K562 (cell line): ENCODE measurements around the gene NHS. TPM values are rescaled to one million over a fixed set of nuclear protein-coding genes. Genes with fewer than 3 reads are reported as not detected.

Experiments used
- ATAC-seq: fragments of 200-7000 bp; cut with Tn5 transposase; 3 replicates; pipeline ENCODE4 v1.9.1; 2020; ENCODE audit warnings: moderate library complexity
- BruUV-seq: library from RNA; stranded (reverse); fragments of 400-500 nt; replicated peaks from 2 replicates; lab custom pipeline; 2021; lab: Mats Ljungman, UMichigan
- CTCF ChIA-PET: fragments of 300-600 bp; formaldehyde crosslinking; extraction: SDS; loops from one replicate; lab custom pipeline; 2021; ENCODE audit warnings: low intra/inter-chr PET ratio; lab: Yijun Ruan, JAX
- POLR2A ChIA-PET: fragments of 300-600, 350-650 bp; sonication (Branson Sonifier 250); formaldehyde crosslinking; extraction: SDS; loops from one replicate; lab custom pipeline; 2021; ENCODE audit warnings: antibody characterized with exemption, inconsistent platforms; lab: Yijun Ruan, JAX
- DNase-seq, 4 experiments: peaks; one replicate each; pipeline versions ENCODE4 v3.0.0 to v3.0.0-alpha.2; 2011 to 2018; ENCODE audit warnings: low spot score in 3 of 4, mixed read lengths in 3 of 4; ENCODE audit errors: extremely low read depth in 1 of 4
- FAIRE-seq: peaks from 2 replicates; lab custom pipeline; 2011; peaks lifted over from hg19 to GRCh38; lab: Jason Lieb, UNC
- H2AFZ ChIP-seq: 2 replicates; pipeline ENCODE4 v1.6.0; 2011; ENCODE audit warnings: low read depth, low read length, control low read depth, inconsistent platforms
- H3K27ac ChIP-seq: fragments of 200-600 bp; 3 replicates; pipeline ENCODE4 v1.8.0; 2011; ENCODE audit warnings: low read depth, mild to moderate bottlenecking, control low read depth, inconsistent platforms, low read length, moderate library complexity, mixed read lengths; ENCODE audit errors: extremely low read depth
- H3K27me3 ChIP-seq, 2 experiments: fragments of 300-600 bp in 1 of 2; 2 replicates in 1 of 2; 3 replicates in 1 of 2; pipeline versions ENCODE4 v1.6.0 to v1.8.0; 2011; ENCODE audit warnings: inconsistent platforms in 2 of 2, low read length in 2 of 2, mild to moderate bottlenecking in 1 of 2, mixed read lengths in 1 of 2, moderate library complexity in 1 of 2; ENCODE audit not compliant: control insufficient read depth in 2 of 2, insufficient read depth in 2 of 2
- H3K36me3 ChIP-seq: fragments of 300-600 bp; 3 replicates; pipeline ENCODE4 v1.8.0; 2011; ENCODE audit warnings: mild to moderate bottlenecking, low read length, inconsistent platforms; ENCODE audit not compliant: control insufficient read depth, insufficient read depth
- H3K4me1 ChIP-seq, 2 experiments: fragments of 200-600 bp in 1 of 2; replicated peaks in 1 of 2; 2 replicates in 1 of 2; 3 replicates in 1 of 2; pipeline versions ENCODE4 v1.5.1 to v1.8.0; 2011; ENCODE audit warnings: inconsistent platforms in 2 of 2, low read length in 2 of 2, mild to moderate bottlenecking in 1 of 2, mixed read lengths in 1 of 2, moderate library complexity in 1 of 2; ENCODE audit not compliant: control insufficient read depth in 2 of 2, insufficient read depth in 2 of 2
- H3K4me2 ChIP-seq: 2 replicates; pipeline ENCODE4 v1.6.1; 2011; ENCODE audit warnings: low read length, control low read depth, inconsistent platforms, mixed read lengths; ENCODE audit not compliant: insufficient read depth
- H3K4me3 ChIP-seq: fragments of 200-600 bp; sonication (generic), shearing (Covaris generic); 2 replicates; pipeline ENCODE4 v1.5.1; 2016; ENCODE audit warnings: control low read depth, inconsistent platforms
- H3K79me2 ChIP-seq: fragments of 200-600 bp; 3 replicates; pipeline ENCODE4 v1.8.0; 2011; ENCODE audit warnings: low read length, inconsistent platforms; ENCODE audit not compliant: control insufficient read depth, insufficient read depth
- H3K9ac ChIP-seq, 2 experiments: 2 replicates each; pipeline versions ENCODE4 v1.6.0 to v1.6.1; 2011; ENCODE audit warnings: low read depth in 2 of 2, low read length in 2 of 2, control low read depth in 1 of 2, inconsistent platforms in 1 of 2, mild to moderate bottlenecking in 1 of 2, mixed read lengths in 1 of 2; ENCODE audit not compliant: insufficient read depth in 1 of 2
- H3K9me1 ChIP-seq: one replicate; pipeline ENCODE4 v1.6.0; 2011; ENCODE audit warnings: inconsistent platforms, mild to moderate bottlenecking, low read length, moderate library complexity; ENCODE audit not compliant: control insufficient read depth, insufficient read depth
- H3K9me3 ChIP-seq: replicated peaks from 2 replicates; pipeline ENCODE4 v1.5.1; 2011; ENCODE audit warnings: low read depth, low read length, inconsistent platforms; ENCODE audit not compliant: control insufficient read depth, insufficient read depth
- H4K20me1 ChIP-seq: replicated peaks from 2 replicates; pipeline ENCODE4 v1.6.1; 2011; ENCODE audit warnings: low read length, inconsistent platforms, mixed read lengths; ENCODE audit not compliant: control insufficient read depth, insufficient read depth
- CHAMP1 ChIP-seq: fragments of 450-650 bp; IDR thresholded peaks from 2 replicates; pipeline ENCODE4 v1.6.1; 2016; ENCODE audit warnings: mild to moderate bottlenecking
- CLOCK ChIP-seq: fragments of 250-450 bp; sonication (Bioruptor Pico); IDR thresholded peaks from 2 replicates; pipeline ENCODE4 v1.4.0; 2020; ENCODE audit warnings: mild to moderate bottlenecking, moderate library complexity, borderline replicate concordance
- MCM5 ChIP-seq: fragments of 450-650 bp; IDR thresholded peaks from 2 replicates; pipeline ENCODE4 v1.6.1; 2016; ENCODE audit warnings: low read depth
- NFE2 ChIP-seq: IDR thresholded peaks from 2 replicates; pipeline ENCODE4 v1.6.1; 2014; ENCODE audit warnings: antibody characterized with exemption, low read depth
- TAF9B ChIP-seq: fragments of 450-650 bp; IDR thresholded peaks from 2 replicates; pipeline ENCODE4 v1.6.1; 2018; ENCODE audit warnings: mild to moderate bottlenecking; ENCODE audit not compliant: partially characterized antibody
- ZNF23 ChIP-seq: fragments of 250-450 bp; sonication (Bioruptor Pico); IDR thresholded peaks from 2 replicates; pipeline ENCODE4 v1.4.0; 2020; ENCODE audit warnings: mild to moderate bottlenecking
- ZNF592 ChIP-seq: fragments of 450-650 bp; IDR thresholded peaks from 2 replicates; pipeline ENCODE4 v1.6.1; 2017; ENCODE audit warnings: antibody characterized with exemption, mild to moderate bottlenecking
- WGBS: fragments of 100-300 bp; shearing (Covaris generic); methylation state at CpG from one replicate; pipeline ENCODE4 v1.1.6; 2016; ENCODE audit warnings: low coverage, mixed read lengths; ENCODE audit not compliant: insufficient coverage; ENCODE audit errors: missing lambda C conversion rate; 5-methylcytosine and 5-hydroxymethylcytosine counted together
- in situ Hi-C: fragments of 300-500 bp; cut with MboI; formaldehyde crosslinking; loops from 4 replicates; pipeline ENCODE4 v1.15.0; 2018; ENCODE audit warnings: inconsistent platforms, mixed read lengths
- intact Hi-C: fragments of 100-400 bp; cut with micrococcal nuclease; formaldehyde crosslinking; loops from 2 replicates; pipeline ENCODE4 v1.14.2; 2022
- polyA plus RNA-seq, 8 experiments: library from polyadenylated mRNA; depleted of rRNA in 4 of 8; stranded (reverse) in 5 of 8; unstranded in 3 of 8; fragments of >200 nt; fragmentation: Nextera tagmentation in 2 of 8; fragmentation: Illumina TruSeq in 1 of 8; extraction: Ambion mirVana in 2 of 8; extraction: Trizol in 1 of 8; gene quantifications; 2 replicates each; pipeline versions ENCODE4 v1.2.1 to v1.2.3, GENCODE V29; 2011 to 2014; ENCODE audit warnings: inconsistent platforms in 1 of 8, missing spikeins in 1 of 8
- total RNA-seq, 7 experiments: library from RNA; depleted of rRNA in 6 of 7; stranded (reverse); fragments of >200 nt in 6 of 7; fragmentation: Illumina TruSeq in 2 of 7; extraction: Trizol in 2 of 7; gene quantifications; 2 replicates each; pipeline versions ENCODE4 v1.2.1 to v1.2.3, GENCODE V29; 2011 to 2021; ENCODE audit warnings: low replicate concordance in 1 of 7

NHS gene
- total and polyA plus RNA-seq, 9 of the 15 experiments (the other 6 are each of a cell fraction or from before 2014, with no cell fraction given): 0.02 TPM; not detected in 8

- TF ChIP-seq ZNF592: no peak
- no peak for TF ChIP-seq CHAMP1
- no peak for TF ChIP-seq ZNF23
These were observed 205.6 kb downstream of the NHS start (continued) for GRCh38 chrX:17580539-17581152.

GRCh38 chrX:17581641-17582040 lies 206.6 kb downstream of the NHS start:
- Histone ChIP-seq H4K20me1 (no peaks in the 10 kb centered on the region), H3K27me3 (no peaks in the 10 kb centered on the region), H2AFZ (no peak overlapping the region), H3K4me3 (no peak overlapping the region), H3K79me2 (no peaks in the 10 kb centered on the region), H3K9me3 (no peaks in the 10 kb centered on the region), H3K4me1 (no peaks in the 10 kb centered on the region), H3K9me1 (no peaks in the 10 kb centered on the region), H3K9ac (no peak overlapping the region), H3K36me3 (no peaks in the 10 kb centered on the region), H3K27ac (no peak overlapping the region), H3K4me2 (no peak overlapping the region)
- ATAC-seq (no peak), DNase-seq (no peak), FAIRE-seq (no peak)
- no TSS peak for BruUV-seq
- 0% methylated on average over 3 of the region's 5 CpGs for WGBS
- intact Hi-C loops (no loop called here), in situ Hi-C loops (no loop called here)
- ChIA-PET CTCF (no interaction called here), POLR2A (no interaction called here)
- TF ChIP-seq NFE2 (no peak), TAF9B (no peak), CLOCK (CRISPR knock-in tag) (no peak), CHAMP1 (no peak), MCM5 (no peak)
